ENCODE measurements around the gene ZNF654. TPM values are rescaled to one million over a fixed set of nuclear protein-coding genes. Genes with fewer than 3 reads are reported as not detected.
A peak's percentile ranks its signal among the peaks of the same experiment; 100 is the strongest.

Gene ZNF654
- total and polyA plus RNA-seq, 2 donors (not counting 3 experiments of a cell fraction or from before 2014, with no cell fraction given) = 2.9 to 14.6 TPM

- H3K4me2 ChIP-seq (ENCODE audit: insufficient read depth, low read length) = peak overlapping the region; percentile 98
- H3K4me3 ChIP-seq (replicated peaks in 1 of 3; ENCODE audit: insufficient read depth in 1 of 3, low read depth in 1 of 3, low read length in 3 of 3) = peak overlapping the region; percentile 92 to 100 (median 96)
- peaks cover 13% of the 10 kb centered on the region for H3K4me1 ChIP-seq (ENCODE audit: control insufficient read depth, extremely low read depth, insufficient read depth, low read length)
- peak overlapping the region; percentile 98 for H2AFZ ChIP-seq (ENCODE audit: low read depth, low read length)
- no peaks in the 10 kb centered on the region for H3K36me3 ChIP-seq (ENCODE audit: control insufficient read depth in 2 of 2, extremely low read depth in 1 of 2, insufficient read depth in 2 of 2, low read length in 2 of 2)
- DNase-seq (ENCODE audit: low read depth, low spot score) (no peak), FAIRE-seq (no peak)
- TF ChIP-seq, protein P1, sequence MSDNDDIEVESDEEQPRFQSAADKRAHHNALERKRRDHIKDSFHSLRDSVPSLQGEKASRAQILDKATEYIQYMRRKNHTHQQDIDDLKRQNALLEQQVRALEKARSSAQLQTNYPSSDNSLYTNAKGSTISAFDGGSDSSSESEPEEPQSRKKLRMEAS (IDR thresholded peaks at IDR 0.05; ENCODE audit: insufficient read depth, insufficient read length) = no peak
- TF ChIP-seq EZH2 (IDR thresholded peaks at IDR 0.05; ENCODE audit: borderline replicate concordance, low read depth, low read length, severe bottlenecking) = no peak
- intact Hi-C loops (cut with micrococcal nuclease) (loop anchor here (1.0 kb wide), 1 partner anchor 89 kb away; the partner anchor contains the start of genes CGGBP1 and ZNF654), dilution Hi-C loops (cut with MboI; ENCODE audit: extremely low pct_ligation_motif_present, low sequenced_read_pairs) (no loop called here)
- no peaks in the 10 kb centered on the region for H4K20me1 ChIP-seq (replicated peaks; ENCODE audit: control insufficient read depth, extremely low read depth, insufficient read depth, low read length)
- H3K9ac ChIP-seq (replicated peaks; ENCODE audit: extremely low read depth, insufficient read depth, low read length) = peak overlapping the region; percentile 61
- no TSS peak for BruUV-seq (replicated peaks)
- H3K9me1 ChIP-seq (replicated peaks; ENCODE audit: control insufficient read depth, extremely low read depth, insufficient read depth, low read length) = no peaks in the 10 kb centered on the region
- H3K79me2 ChIP-seq (ENCODE audit: control insufficient read depth, insufficient read depth, low read length) = peaks cover 26% of the 10 kb centered on the region
- no peaks in the 10 kb centered on the region for H3K27me3 ChIP-seq (ENCODE audit: control insufficient read depth in 2 of 2, insufficient read depth in 2 of 2, low read length in 2 of 2)
- CTCF ChIA-PET = interaction anchor here (1.1 to 2.8 kb wide), 4 partner anchors 10 to 144 kb away, joined by 3 to 12 read pairs (median 6); no protein-coding TSS in a partner anchor
- POLR2A ChIA-PET = interaction anchor here (1.8 kb wide), 1 partner anchor 90 kb away, joined by 7 read pairs; the partner anchor contains the start of genes CGGBP1 and ZNF654
- no peaks in the 10 kb centered on the region for H3K9me3 ChIP-seq (replicated peaks; ENCODE audit: control insufficient read depth, insufficient read depth, low read length)
- H3K27ac ChIP-seq (ENCODE audit: insufficient read depth, low read depth, low read length) = no peak overlapping the region
These were observed 89.6 kb downstream of the ZNF654 start for GRCh38 chr3:88148651-88149050.

DNA sequence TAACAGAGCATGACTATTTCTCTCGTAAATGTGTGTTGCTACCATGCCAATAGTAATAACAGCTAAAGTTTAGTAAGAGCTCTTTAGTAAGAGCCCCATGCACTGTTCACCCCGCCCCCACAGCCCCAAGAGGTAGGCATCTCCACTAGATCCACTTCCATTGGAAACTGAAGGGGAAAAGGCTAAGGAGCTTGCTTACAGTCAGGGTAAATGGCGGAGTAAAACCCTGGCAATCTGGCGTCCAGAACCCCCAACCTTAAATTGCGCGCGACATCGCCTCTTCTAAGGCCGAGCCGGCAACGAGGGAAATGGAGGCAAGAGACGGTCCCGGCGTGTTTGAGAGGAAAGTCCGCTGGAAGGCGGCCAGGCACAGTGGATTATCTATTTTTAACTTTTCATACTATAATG is 90.0 kb downstream of the ZNF654 start:
- TF ChIP-seq EZH2 (IDR thresholded peaks at IDR 0.05; ENCODE audit: borderline replicate concordance, low read depth, low read length, severe bottlenecking) = no peak
- no peak for TF ChIP-seq MYC (IDR thresholded peaks at IDR 0.05; ENCODE audit: low read depth, low read length)
- TF ChIP-seq POLR2AphosphoS5 (IDR thresholded peaks at IDR 0.05; ENCODE audit: insufficient read depth, low read depth, low read length) = no peak
- TF ChIP-seq, protein P1 (IDR thresholded peaks at IDR 0.05; ENCODE audit: insufficient read depth, insufficient read length) = no peak
- no peak for TF ChIP-seq CTCF (IDR thresholded peaks at IDR 0.05; ENCODE audit: extremely low read depth in 1 of 2, insufficient read depth in 1 of 2, low read depth in 1 of 2, low read length in 2 of 2)
- TF ChIP-seq POLR2A (IDR thresholded peaks at IDR 0.05; ENCODE audit: low read depth, low read length) = no peak
- no peak for TF ChIP-seq JUN (IDR thresholded peaks at IDR 0.05; ENCODE audit: borderline replicate concordance, insufficient read depth, insufficient read length, low read depth)
- no peak for TF ChIP-seq GATA2 (IDR thresholded peaks at IDR 0.05; ENCODE audit: insufficient read depth, insufficient read length, low read depth, low read length)
- TF ChIP-seq FOS (IDR thresholded peaks at IDR 0.05; ENCODE audit: borderline replicate concordance, insufficient read depth, low read length) = no peak
- H3K27me3 ChIP-seq (ENCODE audit: control insufficient read depth in 2 of 2, insufficient read depth in 2 of 2, low read length in 2 of 2) = no peaks in the 10 kb centered on the region
- no peak for DNase-seq (ENCODE audit: low read depth, low spot score)
- dilution Hi-C loops (cut with MboI; ENCODE audit: extremely low pct_ligation_motif_present, low sequenced_read_pairs) = no loop called here
- no peaks in the 10 kb centered on the region for H3K9me3 ChIP-seq (replicated peaks; ENCODE audit: control insufficient read depth, insufficient read depth, low read length)
- peak overlapping the region; percentile 92 to 100 (median 96) for H3K4me3 ChIP-seq (replicated peaks in 1 of 3; ENCODE audit: insufficient read depth in 1 of 3, low read depth in 1 of 3, low read length in 3 of 3)
- H3K27ac ChIP-seq (ENCODE audit: insufficient read depth, low read depth, low read length) = peak overlapping the region; percentile 32
- intact Hi-C loops (cut with micrococcal nuclease) = loop anchor here (1.0 kb wide), 1 partner anchor 90 kb away; the partner anchor contains the start of genes CGGBP1 and ZNF654
- peaks cover 26% of the 10 kb centered on the region for H3K79me2 ChIP-seq (ENCODE audit: control insufficient read depth, insufficient read depth, low read length)
- no peaks in the 10 kb centered on the region for H3K9me1 ChIP-seq (replicated peaks; ENCODE audit: control insufficient read depth, extremely low read depth, insufficient read depth, low read length)
- H3K36me3 ChIP-seq (ENCODE audit: control insufficient read depth in 2 of 2, extremely low read depth in 1 of 2, insufficient read depth in 2 of 2, low read length in 2 of 2) = no peaks in the 10 kb centered on the region
- TSS peak; percentile 61 for BruUV-seq (replicated peaks)
- peak overlapping the region; percentile 98 for H2AFZ ChIP-seq (ENCODE audit: low read depth, low read length)
- peaks cover 13% of the 10 kb centered on the region for H3K4me1 ChIP-seq (ENCODE audit: control insufficient read depth, extremely low read depth, insufficient read depth, low read length)
- H4K20me1 ChIP-seq (replicated peaks; ENCODE audit: control insufficient read depth, extremely low read depth, insufficient read depth, low read length) = no peaks in the 10 kb centered on the region
- no peak for FAIRE-seq
- H3K4me2 ChIP-seq (ENCODE audit: insufficient read depth, low read length) = peak overlapping the region; percentile 98
- H3K9ac ChIP-seq (replicated peaks; ENCODE audit: extremely low read depth, insufficient read depth, low read length) = peak overlapping the region; percentile 61
- ChIA-PET CTCF (interaction anchor here (1.2 to 2.8 kb wide), 5 partner anchors 10 to 144 kb away, joined by 3 to 12 read pairs (median 5); no protein-coding TSS in a partner anchor), POLR2A (interaction anchor here (1.8 kb wide), 1 partner anchor 91 kb away, joined by 7 read pairs; the partner anchor contains the start of genes CGGBP1 and ZNF654)

Measured in endothelial cell of umbilical vein (primary cell).